Hypothalamus (tissue), 51 donors: ENCODE results near the gene CAMK1D.
A peak's percentile ranks its signal among the peaks of the same experiment; 100 is the strongest.
"Not testable (repeated sequence)": the region's sequence is repeated elsewhere in the genome, so short reads cannot be mapped to it uniquely, and the experiment has no call there.

Source experiments
- DNase-seq, 51 donors: peaks; one replicate each; lab custom pipeline; 2025; lab: John Stamatoyannopoulos, UW

The CAMK1D gene

DNA sequence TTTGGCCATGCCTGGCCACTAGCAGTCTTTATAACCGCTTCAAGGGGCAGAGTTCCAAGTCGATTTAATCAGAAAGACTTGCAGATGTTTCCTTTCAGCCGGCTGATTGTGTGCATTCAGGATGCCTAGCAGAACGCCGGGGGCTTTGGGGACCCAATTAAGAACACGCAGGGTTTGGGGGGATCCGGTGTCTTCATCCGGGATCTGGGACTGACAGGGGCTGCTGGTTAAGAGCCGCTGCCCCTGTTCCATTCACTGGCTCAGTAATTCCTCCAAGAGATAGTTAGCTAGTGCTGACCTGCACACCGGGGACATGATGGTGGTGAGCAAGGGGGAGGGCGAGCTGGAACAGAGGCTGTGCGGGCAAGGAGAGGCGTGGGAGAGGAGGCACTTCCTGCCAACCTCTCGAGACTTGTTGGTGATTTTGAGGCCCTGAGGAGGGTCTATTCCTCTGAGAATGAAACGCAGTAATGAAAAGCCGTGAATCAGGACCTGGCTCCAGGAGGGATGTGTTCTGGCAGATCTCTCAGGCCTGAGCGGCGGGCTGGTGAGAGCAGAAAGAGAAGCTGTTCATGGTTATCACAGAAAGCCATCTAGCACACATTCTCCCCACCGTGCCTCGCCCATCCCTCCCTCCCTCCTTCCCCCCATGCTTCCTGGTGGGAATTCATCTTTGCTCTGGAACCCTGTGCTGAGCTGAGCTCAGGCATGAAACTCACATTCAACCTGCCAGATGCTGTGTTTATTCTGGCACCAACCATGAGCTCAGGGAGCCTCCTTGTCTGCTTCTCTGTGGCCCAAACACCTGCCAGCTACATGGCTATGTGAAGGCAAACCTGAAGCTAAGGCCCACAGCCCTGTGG, 500.2 kb downstream of the CAMK1D start:
- DNase-seq: no peak

DNA sequence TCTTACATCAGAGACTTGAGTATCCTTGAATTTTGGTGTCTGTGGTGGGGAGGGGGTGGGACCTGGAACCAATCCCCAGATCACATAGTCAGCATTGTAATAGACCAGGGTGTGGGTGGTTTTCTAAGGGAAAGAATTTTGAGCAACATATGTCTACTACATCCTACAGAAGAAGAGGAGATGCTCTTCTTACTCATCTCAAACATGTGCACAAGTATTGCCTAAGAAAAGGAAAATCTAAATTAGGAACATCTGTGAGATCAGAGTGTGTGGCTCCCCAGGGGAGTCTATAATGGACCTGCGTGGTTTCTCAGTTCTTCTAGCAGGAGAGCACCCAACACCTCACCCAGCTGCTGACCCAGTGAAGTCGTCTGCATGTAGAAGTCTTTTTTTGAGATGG, 503.3 kb downstream of the CAMK1D start:
- DNase-seq: no peak

DNA sequence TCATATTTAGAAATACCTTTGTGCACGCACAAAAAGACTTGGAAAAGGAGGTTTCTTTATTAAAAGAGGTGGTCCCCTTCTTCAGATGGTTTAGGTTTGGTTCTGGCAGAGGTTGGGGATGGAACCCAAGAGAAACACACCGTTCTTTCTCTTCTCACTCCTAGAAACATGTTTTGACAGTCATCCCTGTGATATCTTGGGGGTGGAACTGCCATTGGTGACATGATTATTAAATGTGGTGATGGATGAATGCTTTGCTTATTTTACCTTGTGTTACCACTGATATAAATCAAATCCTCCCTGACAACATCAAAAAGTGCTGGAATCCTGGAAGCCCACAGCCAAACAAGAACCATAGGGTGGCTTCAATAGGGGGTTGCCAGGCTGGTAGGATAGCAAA, 505.6 kb downstream of the CAMK1D start:
- no peak for DNase-seq

DNA sequence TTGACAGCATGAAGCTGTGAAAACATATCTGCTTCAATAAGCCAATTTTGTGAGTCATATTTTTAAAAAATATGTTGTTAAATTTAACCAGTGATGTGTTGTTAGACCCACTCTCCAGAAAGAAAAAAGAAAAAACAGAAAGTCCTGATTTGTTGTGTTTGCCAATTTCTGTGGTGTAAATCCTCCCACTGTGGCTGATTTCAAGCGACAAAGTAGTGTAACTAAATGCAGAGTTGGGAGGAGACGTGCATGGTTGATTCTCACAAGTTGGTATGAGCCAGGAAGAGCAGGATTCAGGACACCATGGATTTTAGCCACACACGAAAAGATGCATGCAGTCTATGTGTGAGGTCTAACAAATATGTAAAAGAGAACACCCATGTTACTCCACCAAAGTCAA, 513.1 kb downstream of the CAMK1D start:
- no peak for DNase-seq

DNA sequence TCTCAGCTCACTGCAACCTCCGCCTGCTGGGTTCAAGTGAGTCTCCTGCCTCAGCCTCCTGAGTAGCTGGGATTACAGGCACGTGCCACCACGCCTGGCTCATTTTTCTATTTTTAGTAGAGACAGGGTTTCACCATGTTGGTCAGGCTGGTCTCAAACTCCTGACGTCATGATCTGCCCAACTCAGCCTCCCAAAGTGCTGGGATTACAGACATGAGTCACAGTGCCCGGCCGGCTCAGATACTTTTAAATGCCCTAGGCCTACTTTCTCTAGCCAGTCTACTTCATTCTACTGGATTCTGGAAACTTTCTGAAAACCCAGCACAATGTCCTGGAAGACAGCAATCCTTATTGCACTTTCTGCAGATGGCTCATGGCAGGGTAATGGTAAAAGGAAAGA, 516.2 kb downstream of the CAMK1D start:
- not testable (repeated sequence) for DNase-seq

DNA sequence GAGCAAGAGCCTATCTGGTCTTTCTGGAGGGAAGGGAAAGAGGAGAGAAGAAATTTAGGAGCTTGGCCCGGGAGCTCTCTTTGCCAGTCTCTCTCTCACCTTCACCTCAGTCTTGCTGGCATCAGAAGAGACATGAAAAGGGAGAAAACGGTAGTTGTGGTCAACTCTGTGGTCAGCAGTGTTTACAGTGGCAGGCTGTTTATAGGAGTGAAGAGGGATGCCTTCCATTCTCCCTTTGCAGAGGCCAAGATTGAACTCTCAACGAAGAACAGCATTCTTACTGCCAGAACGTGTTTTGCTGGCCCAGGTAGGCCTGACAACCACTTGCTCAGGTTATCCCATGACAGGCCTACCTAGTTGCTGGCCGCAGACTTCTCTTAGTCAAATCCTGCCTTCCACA, 518.9 kb downstream of the CAMK1D start:
- no peak for DNase-seq

DNA sequence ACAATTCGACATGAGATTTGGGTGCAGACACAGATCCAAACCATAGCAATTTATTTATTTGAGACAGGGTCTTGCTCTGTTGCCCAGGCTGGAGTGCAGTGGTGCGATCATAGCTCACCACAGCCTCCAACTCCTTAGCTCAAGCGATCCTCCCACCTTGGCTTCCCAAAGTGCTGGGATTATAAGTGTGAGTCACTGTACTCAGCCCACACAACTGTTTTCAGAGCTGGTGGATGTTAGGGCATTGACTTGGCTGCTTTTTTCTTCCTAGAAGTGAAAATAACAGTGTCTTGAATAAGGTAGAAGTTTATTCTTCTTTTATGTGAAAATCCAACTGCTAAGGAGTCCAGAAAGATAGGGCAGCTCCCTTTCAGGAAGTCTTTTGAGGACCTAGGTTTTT, 520.1 kb downstream of the CAMK1D start:
- peak in 2 of 51 donors; percentile 2 to 40 for DNase-seq

DNA sequence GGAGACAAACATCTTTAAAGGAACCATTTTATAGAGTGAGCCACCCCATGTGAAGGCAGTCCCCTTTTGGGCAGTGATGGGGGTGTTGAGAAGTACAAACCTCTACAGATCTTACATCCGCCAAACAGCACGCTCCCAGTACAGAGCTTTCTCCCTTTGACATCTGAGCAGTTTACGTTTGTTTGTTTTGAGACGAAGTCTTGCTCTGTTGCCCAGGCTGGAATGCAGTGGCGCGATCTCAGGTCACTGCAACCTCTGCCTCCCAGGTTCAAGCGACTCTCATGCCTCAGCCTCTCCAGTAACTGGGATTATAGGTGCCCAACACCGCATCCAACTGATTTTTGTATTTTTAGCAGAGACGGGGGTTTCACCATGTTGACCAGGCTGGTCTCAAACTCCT, 523.2 kb downstream of the CAMK1D start:
- no peak for DNase-seq

DNA sequence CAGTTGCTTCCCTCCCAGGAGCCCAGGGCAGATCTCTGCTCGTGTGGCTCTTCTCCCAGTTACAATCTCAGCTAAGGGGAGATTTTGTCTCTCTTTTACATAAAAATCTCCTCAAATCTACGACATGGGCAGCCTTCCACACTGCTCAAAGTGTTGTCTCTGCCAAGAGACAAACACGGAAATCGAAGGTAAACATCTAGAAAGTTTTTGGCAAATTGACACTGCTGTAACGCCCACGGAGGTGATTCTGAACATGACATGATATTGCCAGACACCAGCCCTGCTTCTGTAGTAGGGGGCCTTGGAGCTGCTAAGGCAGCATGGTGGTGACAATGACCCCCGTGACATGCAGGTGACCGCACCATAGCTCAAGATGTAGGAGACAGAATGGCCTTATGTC, 523.8 kb downstream of the CAMK1D start:
- DNase-seq: no peak

DNA sequence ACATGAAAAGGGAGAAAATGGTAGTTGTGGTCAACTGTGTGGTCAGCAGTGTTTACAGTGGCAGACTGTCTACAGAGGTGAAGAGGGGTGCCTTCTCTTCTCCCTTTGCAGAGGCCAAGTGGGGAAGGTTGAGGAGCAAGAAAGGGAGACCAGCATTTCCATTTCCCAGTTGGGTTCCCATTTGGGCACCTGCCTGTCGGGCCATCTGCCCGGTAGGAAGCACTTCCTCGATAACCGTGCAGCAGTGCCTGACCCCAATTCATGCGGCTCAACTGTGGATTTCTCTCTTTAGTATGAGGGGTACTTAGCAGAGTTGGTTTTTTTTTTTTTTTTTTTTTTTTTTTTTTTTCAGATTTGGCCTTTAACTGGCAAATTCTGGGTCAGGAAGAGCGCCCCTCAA, 525.2 kb downstream of the CAMK1D start:
- DNase-seq: no peak

DNA sequence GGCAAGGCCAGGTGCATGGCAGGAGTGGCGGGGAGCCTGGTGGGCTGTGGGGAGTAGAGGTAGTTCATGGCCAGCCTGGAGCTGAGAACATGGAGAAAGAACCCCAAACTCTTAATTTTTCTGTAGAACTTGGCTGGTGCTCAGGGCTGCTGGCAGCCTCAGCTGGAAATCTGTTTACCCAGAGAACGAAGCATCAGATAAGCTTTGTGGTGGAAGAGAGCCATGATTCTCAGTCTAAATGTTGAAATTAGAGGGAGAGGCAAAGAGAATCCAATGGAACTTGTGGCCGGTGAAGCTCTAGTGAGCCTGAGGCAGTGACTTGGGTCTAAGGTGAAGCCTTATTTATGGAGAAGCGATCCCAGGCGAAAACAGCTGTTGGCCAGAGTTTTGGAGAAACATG, 525.8 kb downstream of the CAMK1D start:
- DNase-seq: no peak

DNA sequence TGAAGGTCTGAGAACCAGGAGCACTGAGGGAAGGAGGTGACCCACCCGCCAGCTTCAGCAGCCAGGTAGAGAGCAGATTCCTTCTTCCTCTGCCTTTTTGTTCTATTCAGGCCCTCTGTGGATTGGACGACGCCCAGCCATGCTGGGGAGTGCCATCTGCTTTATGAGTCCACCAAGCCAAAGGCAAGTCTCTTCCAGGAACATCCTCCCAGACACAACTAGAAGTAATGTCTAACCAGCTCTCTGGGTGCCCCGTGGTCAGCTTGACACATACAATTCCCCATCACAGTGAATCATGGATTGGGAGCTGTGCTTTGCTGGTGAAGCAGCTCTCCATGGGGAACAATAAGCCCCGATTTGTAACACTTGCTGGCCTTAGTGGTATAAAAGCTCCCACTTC, 526.9 kb downstream of the CAMK1D start:
- DNase-seq: peak in 1 of 51 donors; percentile 50

DNA sequence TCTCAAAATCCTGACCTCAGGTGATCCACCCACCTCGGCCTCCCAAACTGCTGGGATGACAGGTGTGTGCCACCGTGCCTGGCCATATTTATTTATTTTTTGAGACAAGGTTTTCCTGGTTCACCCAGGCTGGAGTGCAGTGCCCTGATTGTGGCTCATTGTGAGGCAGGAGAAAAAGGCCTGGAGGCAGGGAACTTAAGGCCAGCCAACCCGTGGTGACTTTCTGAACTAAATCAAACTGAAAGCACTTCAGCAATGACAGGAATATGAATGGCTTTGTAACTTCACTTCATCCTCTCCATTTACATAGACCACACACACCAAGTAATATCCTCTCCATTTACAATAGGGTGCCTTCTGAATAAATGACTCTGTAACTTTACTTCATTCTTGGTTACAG, 527.8 kb downstream of the CAMK1D start:
- no peak for DNase-seq

DNA sequence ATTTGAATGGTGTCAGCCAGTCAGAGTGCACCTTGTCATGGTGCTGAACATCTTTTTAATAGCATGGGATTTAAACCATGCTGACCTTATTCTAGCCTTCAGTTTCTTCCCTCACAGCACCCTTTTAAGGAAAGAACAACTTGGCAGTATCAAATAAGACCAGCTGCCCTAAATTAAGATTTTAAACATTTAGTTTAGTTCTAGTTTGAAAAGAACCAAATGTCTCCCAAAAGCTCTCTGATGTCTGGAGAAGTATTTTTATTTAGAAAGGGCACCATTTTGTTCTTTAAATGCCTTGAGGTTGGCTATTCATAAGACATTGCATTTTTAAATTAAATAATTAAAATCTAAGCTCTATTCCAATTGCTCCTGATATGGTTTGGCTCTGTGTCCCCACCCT, 531.1 kb downstream of the CAMK1D start:
- no peak for DNase-seq

DNA sequence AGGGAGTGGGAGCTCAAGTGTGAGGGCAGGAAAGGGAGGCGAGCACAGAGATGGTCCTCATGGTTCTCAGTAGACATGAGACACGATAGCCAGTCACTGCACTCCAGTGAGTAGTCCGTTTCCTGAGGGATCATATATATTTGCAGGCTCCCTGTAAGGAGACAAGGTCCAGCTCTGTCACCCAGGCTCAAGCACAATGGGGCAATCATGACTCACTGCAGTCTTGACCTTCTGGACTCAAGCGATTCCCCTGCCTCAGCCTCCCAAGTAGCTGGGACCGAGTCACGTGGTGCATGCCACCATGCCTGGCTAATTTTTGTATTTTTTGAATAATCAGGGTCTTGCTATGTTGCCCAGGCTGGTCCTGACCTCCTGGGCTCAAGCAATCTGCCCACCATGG, 535.5 kb downstream of the CAMK1D start:
- no peak for DNase-seq
